NCI-H446 (cell line): Measurements from ENCODE around the gene OSBPL6.
"Not testable (repeated sequence)": the region's sequence is repeated elsewhere in the genome, so short reads cannot be mapped to it uniquely, and the experiment has no call there.

ENCODE experiments used
- DNase-seq, 2 experiments: peaks; one replicate each; lab custom pipeline; 2025; lab: John Stamatoyannopoulos, UW

OSBPL6 gene

DNA sequence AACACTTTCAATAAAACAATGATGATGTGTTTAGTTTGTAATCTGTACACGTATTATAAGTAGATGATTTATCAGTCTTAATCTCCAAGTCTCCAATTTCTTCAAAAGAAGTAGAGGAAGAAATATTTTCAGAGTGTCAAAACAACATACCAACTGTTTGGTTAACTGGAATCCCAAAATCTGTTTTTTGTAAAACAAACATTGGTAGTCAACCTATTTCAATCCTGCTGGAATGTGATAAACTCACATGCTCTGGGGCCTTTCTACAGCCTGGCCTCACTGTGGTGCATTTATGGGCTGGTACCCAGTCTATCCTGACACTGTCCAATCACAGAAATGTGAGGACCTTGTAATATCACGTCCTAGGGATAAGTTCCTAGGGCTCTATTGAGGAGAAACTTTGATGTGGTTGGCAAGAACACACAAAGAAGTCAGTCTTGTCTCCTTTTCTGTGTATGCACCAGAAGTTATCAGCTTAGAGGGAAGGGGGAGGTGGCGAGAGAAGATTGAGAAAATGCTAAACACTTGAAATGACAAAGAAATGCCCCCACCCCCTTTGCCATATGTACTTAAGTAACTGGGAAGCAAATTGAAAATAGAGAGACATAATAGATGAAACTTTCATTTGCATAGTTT lies 209.5 kb downstream of the OSBPL6 start:
- DNase-seq: no peak

DNA sequence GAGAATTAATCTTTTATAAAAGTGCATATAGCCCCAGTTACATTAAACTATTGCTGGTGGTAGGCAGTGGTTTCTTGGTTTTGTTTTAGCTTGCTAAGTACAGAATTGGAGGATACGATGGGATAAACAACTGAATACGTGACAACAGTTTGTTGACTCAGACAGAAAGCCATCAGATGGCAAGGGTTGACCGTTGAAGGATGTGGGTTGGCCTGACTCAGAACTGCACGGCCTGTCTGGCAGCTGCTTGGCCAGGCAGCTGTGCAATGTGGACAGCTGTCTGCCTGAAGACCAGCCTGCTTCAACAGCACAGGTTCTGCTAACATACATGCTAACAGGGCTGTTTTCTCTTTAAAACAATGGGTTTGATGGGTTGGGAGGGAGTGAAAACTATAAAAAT lies 210.1 kb downstream of the OSBPL6 start:
- DNase-seq: no peak

DNA sequence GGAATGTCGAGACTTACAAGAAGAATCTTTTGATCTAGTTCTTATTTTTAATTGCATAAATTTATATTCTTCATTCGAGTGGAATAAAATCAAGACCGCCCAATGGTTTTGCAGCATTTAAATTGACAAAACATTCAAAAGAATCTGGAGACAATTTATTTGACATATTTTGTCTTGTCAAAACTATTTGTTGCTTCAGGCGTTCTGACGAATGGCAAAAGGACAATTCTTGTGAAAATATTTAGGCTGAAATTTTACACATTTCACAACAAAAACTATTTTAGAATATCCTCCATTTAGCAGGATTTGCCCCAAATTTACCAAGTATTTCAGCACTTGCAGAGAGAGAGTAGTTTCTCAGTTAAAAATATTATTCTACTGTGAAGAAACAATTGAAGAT lies 214.9 kb downstream of the OSBPL6 start:
- no peak for DNase-seq

DNA sequence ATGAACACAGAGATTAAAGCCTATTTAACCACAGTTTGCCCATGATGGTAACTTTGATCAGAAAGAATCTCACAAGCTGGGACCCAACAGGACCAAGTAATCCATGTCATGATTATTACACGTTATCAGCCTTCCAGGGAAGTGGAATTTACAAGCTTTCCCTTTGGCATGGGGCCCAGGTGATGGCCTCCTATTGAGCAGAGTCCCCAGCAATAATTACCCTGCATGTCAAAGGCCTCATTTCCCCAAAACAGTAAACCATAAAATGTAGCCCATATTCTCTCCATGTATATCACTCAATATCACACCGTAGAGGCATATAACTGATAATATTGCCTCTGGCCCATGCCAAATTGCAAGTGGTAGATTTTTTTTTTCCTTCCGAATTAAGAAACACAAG lies 217.7 kb downstream of the OSBPL6 start:
- peak in 1 of 2 experiments; percentile 14 for DNase-seq

DNA sequence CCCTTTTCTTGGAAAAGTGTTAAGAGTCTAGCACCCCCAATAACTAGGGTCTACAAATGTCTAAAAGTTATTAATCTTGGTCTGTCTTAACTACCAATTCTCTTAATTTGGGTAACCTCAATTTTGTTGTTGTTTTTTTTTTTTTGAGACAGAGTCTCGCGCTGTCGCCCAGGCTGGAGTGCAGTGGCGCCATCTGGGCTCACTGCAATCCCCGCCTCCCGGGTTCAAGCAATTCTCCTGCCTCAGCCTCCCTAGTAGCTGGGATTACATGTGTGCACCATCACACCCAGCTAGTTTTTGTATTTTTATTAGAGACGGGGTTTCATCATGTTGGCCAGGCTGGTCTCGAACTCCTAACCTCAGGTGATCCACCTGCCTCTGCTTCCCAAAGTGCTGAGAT lies 218.1 kb downstream of the OSBPL6 start:
- not testable (repeated sequence) for DNase-seq

DNA sequence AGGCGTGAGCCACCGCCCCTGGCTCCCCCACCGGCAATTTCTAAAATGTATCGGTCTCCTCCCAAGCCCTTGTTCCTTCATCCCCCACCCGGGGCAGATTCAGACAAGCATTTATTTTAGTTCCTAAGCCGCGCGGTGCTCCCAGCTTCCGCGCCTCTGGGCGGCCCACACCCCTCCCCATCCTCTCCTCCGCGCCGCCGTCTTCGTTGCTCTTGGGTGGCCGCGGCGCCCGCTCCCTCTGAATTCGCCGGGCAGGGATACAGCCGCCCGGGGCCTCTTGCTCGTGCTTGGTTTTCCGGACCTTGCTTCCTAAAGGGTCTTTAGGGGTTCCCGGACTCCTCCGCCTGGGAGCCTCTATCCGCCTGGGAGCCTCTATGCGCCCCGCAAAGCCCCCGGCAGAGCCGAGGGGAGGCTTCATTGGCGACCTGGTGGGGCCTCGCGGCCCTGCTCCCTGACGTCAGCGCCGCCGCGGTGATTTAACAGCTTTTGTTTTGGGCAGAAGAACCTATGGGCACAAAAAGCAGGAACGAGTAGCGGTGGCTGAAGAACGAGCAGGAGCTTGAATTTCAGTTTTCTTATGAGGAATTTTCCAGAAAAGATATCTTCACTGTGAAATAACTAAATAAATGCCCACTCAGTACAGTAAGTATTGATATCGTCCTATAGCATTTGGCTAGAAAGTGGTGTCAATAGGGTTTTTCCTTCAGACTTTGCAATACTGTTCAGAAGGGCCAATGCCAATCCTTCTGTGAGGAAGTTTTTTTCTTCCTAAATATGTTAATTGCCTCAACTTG lies 219.4 kb downstream of the OSBPL6 start:
- peak; percentile 75 to 83 for DNase-seq

DNA sequence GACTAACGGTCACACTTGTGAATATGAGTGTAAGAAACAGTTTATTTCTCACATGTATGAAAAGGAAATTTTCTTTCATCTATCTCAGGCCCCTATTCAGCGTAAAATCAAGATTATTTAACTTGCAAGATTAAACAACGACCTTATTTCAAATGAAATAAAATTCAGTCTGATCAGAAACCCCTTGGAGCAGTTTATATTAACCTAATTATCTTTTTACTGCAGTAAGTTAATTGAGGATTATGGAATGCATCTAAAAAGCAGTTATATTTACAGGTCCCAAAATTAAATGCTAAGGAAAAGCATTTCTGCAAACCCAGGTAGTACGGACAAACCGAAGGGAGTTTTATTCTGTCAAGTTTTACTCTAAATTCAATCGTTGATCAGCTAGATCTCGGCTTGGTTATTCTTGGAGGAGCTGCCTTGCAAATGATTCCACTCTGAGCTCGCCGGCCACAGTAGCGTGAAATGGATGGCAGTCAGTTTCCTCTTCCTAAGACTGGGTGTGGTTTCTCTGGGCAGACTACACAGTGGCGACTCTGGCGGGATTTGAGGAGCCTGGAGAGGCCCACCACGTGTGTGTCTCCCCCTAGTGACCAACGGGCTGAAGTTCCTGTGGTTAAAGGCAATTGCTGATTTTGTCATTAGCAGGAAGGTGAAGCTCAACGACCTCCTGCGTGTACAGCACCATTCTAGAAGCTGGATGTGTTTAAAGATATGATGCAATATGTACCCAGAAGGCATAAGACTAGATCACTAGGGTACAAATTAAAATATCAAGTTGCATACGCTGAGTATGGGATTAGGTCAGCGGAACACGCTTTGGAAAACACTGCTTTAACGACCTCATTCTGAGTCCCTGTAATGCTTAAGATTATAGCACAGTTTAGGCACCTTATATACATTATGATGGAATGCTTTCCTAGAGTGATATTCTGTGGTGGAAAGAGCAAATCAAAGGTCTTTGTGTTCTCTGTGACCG lies 220.2 kb downstream of the OSBPL6 start:
- DNase-seq: peak; percentile 94 to 95

DNA sequence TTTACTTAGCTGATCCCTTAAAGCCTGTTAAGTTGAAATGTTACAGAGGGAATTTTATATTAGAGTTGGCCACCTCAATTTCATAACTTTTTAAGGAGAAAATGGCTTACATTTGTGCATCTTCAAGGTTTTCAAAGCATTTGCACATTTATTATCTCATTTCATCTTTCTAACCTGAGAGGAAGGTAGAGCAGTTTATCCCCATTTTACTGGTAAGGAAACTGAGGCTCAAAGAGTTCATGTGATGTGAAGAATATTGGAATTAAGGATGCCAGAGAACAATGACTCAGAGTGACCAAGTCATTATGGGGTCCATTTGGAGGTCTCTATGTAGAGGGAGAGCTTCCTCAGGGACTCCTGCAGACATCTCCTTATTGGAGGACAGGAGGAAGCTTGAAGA lies 221.7 kb downstream of the OSBPL6 start:
- DNase-seq: no peak

DNA sequence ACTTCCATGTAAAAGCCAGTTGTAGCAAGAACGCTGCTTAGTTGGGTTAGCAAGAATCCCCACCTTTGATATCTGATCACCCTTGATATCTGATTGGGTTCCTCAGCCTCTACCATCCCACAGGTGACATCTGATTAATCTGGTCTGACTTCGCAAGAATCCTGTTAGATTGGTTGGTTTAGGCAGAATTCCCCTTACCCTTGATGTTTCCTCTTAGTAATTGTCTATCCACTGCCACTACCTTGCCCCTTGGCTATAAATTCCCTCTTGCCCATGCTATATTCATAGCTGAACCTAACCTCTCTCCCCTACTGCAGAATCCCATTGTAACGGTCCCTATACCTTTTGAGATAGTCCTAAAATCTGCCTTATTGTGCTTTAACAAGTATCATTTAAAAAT lies 223.6 kb downstream of the OSBPL6 start:
- DNase-seq: no peak

DNA sequence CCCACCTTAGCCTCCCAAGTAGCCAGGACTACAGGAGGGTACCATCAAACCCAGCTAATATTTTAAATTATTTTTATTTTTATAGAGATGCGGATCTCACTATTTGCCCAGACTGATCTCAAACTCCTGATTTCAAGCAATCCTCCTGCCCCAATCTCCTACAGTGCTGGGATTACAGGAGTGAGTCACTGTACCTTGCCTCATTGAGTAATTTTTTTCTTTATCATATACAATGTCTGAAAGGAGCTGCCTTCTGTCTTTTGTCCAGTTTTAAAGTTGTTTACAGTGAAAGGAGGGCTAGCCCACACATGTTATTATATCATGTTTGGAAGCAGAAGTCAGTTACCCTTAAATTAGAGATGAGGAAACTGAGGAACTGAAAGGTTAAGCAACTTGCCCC lies 224.1 kb downstream of the OSBPL6 start:
- DNase-seq: no peak

DNA sequence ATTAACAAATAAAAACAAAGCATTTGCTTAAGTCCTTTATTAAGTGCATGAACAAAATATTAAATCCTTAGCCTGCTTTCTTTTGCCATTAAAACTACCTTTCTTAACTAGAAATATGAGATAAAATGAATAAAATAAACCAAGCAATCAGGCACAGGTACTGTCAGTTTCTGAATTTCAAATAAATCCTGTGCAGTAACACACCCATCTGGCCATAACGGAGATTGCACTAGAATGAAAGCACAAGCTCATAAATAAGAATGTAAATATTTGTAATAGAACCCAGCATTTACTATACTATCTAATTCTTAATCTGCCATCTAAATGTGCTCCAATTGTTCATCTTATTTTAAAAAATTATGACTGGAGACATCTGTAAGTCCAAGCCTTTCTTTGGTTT lies 224.8 kb downstream of the OSBPL6 start:
- peak in 1 of 2 experiments; percentile 13 for DNase-seq

DNA sequence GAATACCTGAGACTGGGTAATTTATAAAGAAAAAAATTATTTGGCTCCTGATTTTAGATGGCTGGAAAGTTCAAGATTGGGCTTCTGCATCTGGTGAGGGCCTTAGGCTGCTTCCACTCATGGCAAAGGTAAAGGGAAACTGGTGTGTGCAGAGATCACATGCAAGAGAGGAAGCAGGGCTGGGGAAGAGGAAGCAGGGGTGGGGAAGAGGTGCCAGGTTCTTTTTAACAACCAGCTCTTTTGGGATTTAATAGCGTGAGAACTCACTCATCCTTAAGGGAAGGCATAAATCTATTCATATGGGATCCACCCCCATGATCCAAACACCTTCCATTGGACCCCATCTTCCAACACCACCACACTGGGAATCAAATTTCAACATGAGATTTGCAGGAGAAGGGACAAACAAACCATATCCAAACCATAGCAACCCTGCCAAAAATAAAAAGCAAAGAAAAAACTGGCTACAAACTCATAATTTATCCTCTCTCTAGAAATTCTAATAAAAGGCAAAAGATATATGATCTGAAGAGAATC lies 226.2 kb downstream of the OSBPL6 start:
- DNase-seq: no peak

DNA sequence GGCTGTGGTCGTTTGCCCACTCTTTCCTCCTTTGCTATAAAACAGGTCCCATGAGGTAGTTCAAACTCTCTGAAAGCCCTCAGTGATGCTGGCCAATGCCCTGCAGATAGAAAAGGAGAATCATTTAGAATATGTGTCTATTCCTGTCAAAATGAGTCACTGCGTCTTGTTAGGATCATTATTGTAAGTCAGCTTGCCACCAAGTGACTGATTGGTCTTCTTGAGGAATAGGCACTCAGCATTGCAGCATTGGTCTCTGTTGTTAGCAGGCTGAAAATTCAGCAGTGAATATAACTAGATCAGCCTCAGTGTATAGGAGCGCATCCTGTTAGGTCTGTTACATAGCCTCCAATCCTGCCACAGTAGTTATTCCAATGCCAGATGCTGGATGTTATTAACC lies 227.8 kb downstream of the OSBPL6 start:
- no peak for DNase-seq

DNA sequence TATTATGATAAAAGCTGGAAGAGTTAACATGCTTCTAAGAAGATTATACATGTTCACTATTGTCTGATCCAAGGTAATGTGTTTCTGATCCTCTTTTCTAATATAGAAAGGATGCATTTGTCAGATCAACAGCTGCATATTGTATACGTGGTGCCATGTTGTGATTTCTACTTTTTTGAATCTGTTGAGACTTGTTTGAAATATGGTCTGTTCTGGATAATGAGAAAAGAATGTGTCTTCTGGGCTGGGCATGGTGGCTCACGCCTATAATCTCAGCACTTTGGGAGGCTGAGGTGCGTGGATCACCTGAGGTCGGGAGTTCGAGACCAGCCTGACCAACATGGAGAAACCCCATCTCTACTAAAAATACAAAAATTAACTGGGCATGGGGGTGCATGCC lies 229.4 kb downstream of the OSBPL6 start:
- not testable (repeated sequence) for DNase-seq

DNA sequence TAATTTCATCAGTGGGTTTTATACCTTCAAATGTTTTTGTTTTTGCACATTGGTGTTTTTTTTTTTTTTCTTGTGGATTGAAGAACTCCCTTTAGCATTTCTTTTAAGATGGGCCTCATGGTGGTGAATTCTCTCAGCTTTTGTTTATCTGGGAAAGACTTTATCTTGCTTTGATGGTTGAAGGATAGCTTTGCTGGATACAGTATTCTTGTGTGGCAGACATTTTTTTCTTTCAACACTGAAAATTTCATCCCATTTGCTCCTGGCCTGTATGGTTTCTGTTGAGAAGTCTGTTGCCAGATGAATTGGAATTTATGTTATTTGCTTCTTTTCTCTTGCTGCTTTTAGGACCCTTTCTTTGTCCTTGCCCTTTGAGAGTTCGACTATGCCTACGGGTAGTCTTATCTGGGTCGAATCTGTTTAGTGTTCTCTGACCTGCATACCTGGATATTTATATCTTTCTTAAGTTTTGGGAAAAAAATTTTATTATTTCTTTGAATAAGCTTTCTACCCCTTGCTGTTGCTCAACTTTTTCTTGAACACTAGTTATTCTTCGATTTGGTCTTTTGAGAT lies 231.0 kb downstream of the OSBPL6 start:
- DNase-seq: no peak

DNA sequence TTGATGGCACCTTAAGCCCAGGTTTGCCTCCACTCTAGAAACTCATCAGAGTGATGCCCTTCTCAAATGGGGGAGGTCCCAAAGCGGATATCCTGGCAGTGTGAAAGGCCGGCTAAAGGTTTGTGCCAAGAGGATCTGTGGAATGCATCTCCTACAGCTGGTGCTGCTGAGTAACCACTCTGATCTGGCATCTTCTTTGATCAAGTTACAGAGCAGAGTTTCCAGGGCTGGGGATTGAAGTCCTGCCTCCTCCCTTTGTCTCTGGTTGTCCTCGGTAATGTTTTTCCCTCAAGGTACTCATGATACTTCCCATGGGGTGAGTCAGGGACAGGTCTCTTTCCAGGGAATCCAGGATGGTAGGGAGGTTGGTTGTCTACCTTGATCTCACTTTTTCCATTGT lies 232.1 kb downstream of the OSBPL6 start:
- no peak for DNase-seq

DNA sequence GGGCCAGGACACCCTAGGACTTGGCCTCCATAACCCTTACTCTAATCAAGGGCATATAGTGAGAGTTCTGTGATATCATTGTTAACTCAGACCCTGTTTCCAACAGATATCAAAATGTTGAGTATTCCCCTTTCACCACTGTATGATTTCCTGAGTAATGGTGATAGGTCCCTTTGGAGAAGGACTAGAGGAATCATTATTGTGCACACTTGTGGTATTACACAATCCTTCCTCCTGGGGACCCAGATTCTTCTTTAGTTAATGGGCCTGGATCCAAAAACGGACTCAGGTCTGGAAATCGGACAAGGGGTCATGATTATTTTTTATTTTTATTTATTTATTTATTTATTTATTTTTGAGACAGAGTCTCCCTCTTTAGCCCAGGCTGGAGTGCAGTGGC lies 233.1 kb downstream of the OSBPL6 start:
- DNase-seq: no peak

DNA sequence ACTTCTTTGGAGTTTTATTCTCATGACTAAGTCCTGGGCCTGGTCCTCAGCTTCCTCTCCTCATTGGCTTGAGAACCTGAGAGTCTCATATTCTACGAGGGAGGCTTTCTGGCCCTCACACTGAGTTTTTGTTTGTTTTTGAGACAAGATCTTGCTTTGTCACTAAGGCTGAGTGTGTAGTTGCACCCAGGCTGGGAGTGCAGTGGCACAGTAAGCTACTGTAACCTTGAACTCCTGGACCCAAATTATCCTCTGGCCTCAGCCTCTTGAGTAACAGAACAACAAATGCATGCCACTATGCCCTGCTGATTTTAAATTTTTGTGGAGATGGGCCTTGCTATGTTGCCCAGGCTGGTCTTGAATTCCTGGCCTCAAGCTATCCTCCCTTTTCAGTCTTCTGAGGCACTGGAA lies 234.1 kb downstream of the OSBPL6 start:
- DNase-seq: no peak

DNA sequence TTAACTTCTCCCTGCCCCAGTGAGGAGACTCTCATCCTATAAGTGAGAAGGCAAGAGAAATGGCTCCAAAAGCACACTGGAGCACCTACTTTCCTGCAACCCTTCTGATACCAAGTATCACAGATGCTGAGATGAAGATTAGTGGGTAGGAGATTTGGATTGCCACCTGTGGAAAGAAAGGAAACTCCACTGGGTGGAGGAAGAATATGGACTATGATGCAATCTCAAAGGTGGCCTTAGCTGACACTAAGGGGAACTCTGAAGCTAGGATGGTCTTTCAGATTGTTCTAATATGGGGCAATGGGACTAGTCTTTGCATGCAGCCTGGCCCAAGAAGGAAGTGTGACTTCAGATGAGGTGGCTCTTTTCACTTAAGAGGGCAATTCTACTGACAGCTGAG lies 235.0 kb downstream of the OSBPL6 start:
- no peak for DNase-seq

DNA sequence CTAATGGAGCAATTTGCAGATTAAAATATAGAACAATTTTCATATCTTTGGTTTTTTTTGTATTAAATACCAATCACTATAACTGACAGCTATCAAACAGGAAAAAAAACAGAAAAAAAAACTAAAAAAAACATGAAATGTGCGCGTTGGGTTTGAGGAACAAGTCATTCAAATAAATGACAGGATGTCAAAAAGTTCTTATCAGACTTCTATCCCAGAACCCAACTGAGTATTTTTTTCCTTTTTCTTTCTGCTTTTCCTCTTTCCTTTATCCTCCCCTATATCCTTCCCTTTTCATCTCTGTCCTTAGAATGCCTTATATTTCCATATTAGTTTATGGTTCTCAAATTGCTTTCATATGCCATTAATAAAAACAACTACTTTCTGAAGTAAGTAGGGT lies 242.3 kb downstream of the OSBPL6 start:
- no peak for DNase-seq

DNA sequence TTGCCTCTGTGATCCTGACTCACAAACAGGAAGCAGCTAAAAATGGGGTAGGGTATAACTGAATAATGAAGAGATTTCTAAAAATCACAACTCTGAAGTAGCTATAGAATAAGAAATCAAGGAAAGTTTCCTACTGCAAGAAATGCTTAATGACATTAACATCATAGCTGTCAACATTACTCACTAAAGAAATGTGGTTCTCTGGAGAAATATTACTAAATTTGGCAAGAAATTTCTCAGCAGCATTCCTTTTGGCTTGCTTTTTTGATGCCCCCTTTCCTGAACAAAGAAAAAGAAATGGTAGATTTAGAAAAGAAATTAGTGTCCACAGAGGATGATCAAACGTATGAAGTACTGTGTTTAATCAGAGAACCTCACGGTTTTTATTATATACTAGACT lies 247.1 kb downstream of the OSBPL6 start:
- no peak for DNase-seq
